AG04449 (cell line): ENCODE measurements around the gene GPSM3.
"Not testable (repeated sequence)": the region's sequence is repeated elsewhere in the genome, so short reads cannot be mapped to it uniquely, and the experiment has no call there.

Experiments used
- CTCF ChIA-PET: fragments of 350-600 bp; formaldehyde crosslinking; extraction: SDS; loops from one replicate; lab custom pipeline; 2021; ENCODE audit warnings: antibody characterized with exemption; lab: Yijun Ruan, JAX
- POLR2A ChIA-PET: fragments of 400-600, 350-600 bp; formaldehyde crosslinking; extraction: SDS; loops from one replicate; lab custom pipeline; 2020; ENCODE audit warnings: antibody characterized with exemption, inconsistent platforms; lab: Yijun Ruan, JAX
- DNase-seq: peaks from one replicate; pipeline ENCODE4 v3.0.0-alpha.2; 2010; ENCODE audit warnings: low read depth, low spot score
- H3K4me3 ChIP-seq: 2 replicates; pipeline ENCODE4 v1.5.1; 2011; ENCODE audit warnings: low read depth, mild to moderate bottlenecking, control low read depth, low read length
- TF ChIP-seq, protein P1 (sequence below): IDR thresholded peaks from one replicate; pipeline ENCODE4 v1.5.1; 2011; ENCODE audit warnings: mild to moderate bottlenecking, moderate library complexity, low read length, control low read depth, inconsistent platforms; ENCODE audit not compliant: insufficient read depth; ENCODE audit errors: missing control alignments

Gene GPSM3

DNA sequence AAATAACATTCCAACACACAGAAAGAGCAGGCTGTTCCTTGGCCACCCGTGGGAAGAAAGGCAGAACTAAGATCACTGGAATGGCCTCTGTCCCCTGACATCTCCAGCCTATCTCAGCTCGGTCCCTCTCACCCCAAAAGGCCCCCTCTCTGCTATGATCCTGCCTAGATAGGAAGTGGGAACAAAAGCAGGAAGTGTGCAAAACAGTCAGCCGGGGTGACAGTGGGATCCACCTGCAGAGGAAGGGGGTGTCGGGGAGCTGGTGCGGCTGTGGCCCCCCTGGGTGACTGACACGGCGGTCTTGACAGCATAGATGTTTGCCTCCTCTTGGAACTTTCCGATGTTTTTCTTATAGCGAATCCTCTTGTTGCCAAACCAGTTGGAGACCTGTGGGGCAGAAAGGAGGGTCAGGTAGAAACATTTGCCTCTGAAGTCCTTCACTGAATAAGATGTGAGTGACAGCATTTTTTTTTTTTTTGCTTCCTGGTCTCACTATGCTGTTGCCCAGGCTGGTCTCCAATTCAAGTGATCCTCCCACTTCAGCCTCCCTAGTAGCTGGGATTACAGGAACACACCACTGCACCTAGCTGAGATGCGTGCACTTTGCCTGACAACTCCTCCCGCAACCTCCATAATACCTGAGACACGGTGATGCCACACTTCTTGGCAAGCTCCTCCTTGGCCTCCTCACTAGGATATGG is 5.3 kb downstream of the GPSM3 start:
- CTCF ChIA-PET, result interaction anchor here (2.6 kb wide), 1 partner anchor 69 kb away, joined by 8 read pairs; no protein-coding TSS in a partner anchor
- TF ChIP-seq, protein P1, sequence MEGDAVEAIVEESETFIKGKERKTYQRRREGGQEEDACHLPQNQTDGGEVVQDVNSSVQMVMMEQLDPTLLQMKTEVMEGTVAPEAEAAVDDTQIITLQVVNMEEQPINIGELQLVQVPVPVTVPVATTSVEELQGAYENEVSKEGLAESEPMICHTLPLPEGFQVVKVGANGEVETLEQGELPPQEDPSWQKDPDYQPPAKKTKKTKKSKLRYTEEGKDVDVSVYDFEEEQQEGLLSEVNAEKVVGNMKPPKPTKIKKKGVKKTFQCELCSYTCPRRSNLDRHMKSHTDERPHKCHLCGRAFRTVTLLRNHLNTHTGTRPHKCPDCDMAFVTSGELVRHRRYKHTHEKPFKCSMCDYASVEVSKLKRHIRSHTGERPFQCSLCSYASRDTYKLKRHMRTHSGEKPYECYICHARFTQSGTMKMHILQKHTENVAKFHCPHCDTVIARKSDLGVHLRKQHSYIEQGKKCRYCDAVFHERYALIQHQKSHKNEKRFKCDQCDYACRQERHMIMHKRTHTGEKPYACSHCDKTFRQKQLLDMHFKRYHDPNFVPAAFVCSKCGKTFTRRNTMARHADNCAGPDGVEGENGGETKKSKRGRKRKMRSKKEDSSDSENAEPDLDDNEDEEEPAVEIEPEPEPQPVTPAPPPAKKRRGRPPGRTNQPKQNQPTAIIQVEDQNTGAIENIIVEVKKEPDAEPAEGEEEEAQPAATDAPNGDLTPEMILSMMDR, result no peak
- DNase-seq, result no peak
- no peak overlapping the region for H3K4me3 ChIP-seq
- POLR2A ChIA-PET, result no interaction called here

DNA sequence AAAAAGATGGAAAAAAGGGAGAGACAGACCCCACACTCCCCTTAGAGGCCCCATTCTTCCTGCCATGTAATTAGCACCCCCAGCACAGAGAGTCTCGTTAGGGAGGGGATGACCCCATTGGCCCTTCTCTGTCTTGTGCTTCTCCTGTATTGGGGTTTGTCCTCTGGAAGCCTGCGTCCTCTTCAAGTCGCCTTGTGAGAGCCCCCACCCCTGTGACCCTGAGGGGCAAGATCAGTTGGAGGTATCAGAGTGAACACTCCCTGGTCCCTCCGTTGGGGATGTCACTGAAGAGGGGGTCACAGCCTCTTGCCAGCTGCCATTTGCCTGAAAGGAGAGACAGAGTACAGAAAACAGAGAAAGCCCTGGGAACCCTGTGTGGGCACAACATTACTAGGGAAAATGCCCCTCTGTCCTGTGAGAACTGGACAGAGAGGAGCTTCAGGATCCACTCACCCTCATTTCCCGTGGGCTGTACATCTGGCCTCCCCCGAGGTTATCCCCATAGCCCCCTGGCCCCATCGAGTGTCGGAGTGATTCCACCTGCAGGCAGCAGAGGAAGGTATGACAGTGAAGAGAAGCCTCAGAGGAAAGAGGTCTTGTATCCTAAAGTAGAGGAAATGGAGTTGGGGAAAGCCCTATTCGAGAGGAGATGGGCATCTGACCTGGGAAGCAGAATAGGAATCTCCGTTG is 6.1 kb downstream of the GPSM3 start:
- CTCF ChIA-PET, DNase-seq, H3K4me3 ChIP-seq: not testable (repeated sequence)
- POLR2A ChIA-PET, result interaction anchor here (0.7 kb wide), 1 partner anchor 1113 kb away, joined by 3 read pairs; no protein-coding TSS in a partner anchor

DNA sequence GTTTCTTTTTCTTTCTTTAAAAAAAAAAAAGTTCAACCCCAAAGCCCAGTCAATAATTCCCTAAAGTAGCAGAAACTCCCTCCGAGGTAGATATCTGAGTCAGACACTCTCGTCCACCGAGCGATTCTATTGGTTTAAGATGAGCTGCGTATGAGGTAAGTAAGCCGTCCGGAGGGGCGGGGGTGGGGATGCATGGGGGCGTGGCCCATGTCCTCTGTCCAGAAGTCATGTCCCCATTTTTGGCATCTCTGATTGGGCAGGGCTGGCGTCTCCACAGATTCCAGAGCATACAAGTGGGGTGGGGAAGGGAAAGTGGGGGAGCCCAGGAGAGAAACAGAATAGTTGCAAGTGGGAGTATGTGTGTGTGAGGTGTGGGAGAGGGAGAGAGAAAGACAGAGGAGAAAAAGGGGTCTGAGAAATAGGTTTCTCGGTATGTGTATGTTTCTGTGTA is 6.7 kb downstream of the GPSM3 start:
- CTCF ChIA-PET, DNase-seq, H3K4me3 ChIP-seq: not testable (repeated sequence)
- POLR2A ChIA-PET, result interaction anchor here (0.6 to 0.7 kb wide), 2 partner anchors 109 to 1114 kb away, joined by 3 read pairs; no protein-coding TSS in a partner anchor

DNA sequence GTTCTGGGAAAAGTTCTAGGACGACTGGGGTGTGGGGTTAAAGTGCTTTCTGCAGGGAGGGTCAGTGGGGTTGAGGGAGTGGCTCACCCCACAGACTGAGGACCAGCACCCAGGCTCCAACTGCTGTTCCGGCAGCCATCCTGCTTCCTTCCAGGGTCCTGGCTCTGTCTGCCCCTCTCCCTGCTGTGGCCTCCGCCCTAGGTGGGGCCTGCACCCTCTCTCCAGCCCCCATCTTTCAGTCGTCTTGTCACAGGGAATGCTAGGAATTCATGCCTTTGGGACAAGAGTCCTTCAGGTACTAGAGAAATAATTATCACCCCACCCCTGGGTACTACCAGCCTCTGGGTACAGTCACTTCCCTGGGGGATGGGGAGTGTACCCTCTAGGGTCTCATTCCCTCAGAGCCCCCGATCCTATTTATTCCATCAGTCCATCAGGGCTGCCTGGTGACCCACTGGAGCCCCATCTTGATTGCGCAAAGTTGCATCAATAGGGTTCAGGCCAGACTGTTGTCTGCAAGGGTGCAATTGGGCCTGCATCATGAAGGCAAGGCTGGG is 8.3 kb downstream of the GPSM3 start, which contains the start of gene AGER:
Gene AGER, minus strand, starts transcription at position 170 of the 557 bp plus-strand sequence. Its CDS starts 31 bp downstream, at position 139.
- H3K4me3 ChIP-seq, result no peak within 1 kb of the TSS
- POLR2A ChIA-PET, result no interaction called here
- DNase-seq, result no peak
- TF ChIP-seq, protein P1, result no peak
- CTCF ChIA-PET, result no interaction called here

DNA sequence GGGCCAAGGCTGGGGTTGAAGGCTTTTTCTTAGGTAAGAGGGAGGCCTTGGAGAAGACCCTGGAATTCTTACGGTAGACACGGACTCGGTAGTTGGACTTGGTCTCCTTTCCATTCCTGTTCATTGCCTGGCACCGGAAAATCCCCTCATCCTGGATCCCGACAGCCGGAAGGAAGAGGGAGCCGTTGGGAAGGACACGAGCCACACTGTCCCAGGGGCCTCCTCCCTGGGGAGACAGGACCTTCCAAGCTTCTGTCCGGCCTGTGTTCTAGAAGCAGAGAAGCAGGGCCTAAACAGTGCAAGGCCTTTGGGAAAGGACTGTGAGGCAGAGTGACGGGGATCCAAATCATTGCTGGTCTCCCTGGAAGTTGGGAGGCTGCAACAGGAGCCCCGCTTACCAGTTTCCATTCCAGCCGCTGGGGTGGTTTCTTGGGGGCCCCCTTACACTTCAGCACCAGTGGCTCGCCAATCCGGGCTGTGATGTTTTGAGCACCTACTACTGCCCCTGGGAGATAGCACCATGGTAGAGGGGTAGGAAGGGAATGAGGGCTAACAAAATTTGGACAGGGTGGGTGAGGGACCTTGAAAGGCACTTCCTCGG is 8.9 kb downstream of the GPSM3 start:
- ChIA-PET CTCF (interaction anchor here (2.0 kb wide), 1 partner anchor 12 kb away, joined by 10 read pairs; no protein-coding TSS in a partner anchor), POLR2A (no interaction called here)
- no peak overlapping the region for H3K4me3 ChIP-seq
- no peak for DNase-seq
- TF ChIP-seq, protein P1, result no peak

DNA sequence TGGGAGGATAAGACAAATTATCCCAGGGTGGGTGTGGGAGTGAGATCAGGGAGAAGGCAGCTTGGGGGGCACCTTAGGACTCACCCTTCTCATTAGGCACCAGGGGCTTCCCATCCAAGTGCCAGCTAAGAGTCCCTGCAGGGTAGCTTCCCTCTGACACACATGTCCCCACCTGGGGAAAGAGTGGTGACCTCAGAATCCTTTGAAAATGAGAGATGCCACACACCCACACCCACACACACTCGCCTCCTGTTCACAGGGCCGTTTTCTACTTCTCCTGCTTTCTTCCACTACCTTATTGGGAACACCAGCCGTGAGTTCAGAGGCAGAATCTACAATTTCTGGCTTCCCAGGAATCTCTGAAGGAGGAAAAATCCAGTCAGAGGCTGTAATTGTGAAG is 9.4 kb downstream of the GPSM3 start:
- POLR2A ChIA-PET, result interaction anchor here (1.2 kb wide), 1 partner anchor 10 kb away, joined by 3 read pairs; the partner anchor contains the start of gene GPSM3
- no peak overlapping the region for H3K4me3 ChIP-seq
- CTCF ChIA-PET, result interaction anchor here (0.9 to 2.0 kb wide), 3 partner anchors 11 to 65 kb away, joined by 3 to 10 read pairs (median 4); no protein-coding TSS in a partner anchor
- DNase-seq, result no peak
- TF ChIP-seq, protein P1, result no peak
